H9 (cell line): Measurements from ENCODE around the gene CFAP45. TPM values are rescaled to one million over a fixed set of nuclear protein-coding genes. Genes with fewer than 3 reads are reported as not detected.
A peak's percentile ranks its signal among the peaks of the same experiment; 100 is the strongest.

ENCODE experiments used
- DNase-seq: peaks from one replicate; pipeline ENCODE4 v3.0.0-alpha.2; 2017
- H2AFZ ChIP-seq: one replicate; pipeline ENCODE4 v1.6.1; 2013; ENCODE audit warnings: mild to moderate bottlenecking, low read length, control low read depth, moderate library complexity
- H2AK5ac ChIP-seq: 2 replicates; pipeline ENCODE4 v1.6.1; 2013; ENCODE audit warnings: low read length, control low read depth, mixed read lengths; ENCODE audit not compliant: insufficient read length
- H2BK120ac ChIP-seq: one replicate; pipeline ENCODE4 v1.6.1; 2013; ENCODE audit warnings: low read depth, mild to moderate bottlenecking, low read length, control low read depth, inconsistent platforms; ENCODE audit not compliant: poor library complexity, severe bottlenecking
- H2BK12ac ChIP-seq: 2 replicates; pipeline ENCODE4 v1.6.1; 2013; ENCODE audit warnings: low read length, control low read depth, mixed read lengths, low read depth; ENCODE audit not compliant: insufficient read length
- H2BK15ac ChIP-seq: 2 replicates; pipeline ENCODE4 v1.6.1; 2013; ENCODE audit warnings: low read depth, low read length, control low read depth
- H2BK20ac ChIP-seq: one replicate; pipeline ENCODE4 v1.6.1; 2013; ENCODE audit warnings: low read depth, mild to moderate bottlenecking, low read length, control low read depth, inconsistent platforms; ENCODE audit not compliant: poor library complexity, severe bottlenecking
- H2BK5ac ChIP-seq: 2 replicates; pipeline ENCODE4 v1.6.1; 2013; ENCODE audit warnings: low read length, control low read depth, mixed read lengths; ENCODE audit not compliant: insufficient read length
- H3K14ac ChIP-seq: 2 replicates; pipeline ENCODE4 v1.6.1; 2013; ENCODE audit warnings: low read length, control low read depth; ENCODE audit not compliant: insufficient read depth
- H3K18ac ChIP-seq: 2 replicates; pipeline ENCODE4 v1.6.1; 2013; ENCODE audit warnings: low read depth, mild to moderate bottlenecking, mixed read lengths, low read length, control low read depth; ENCODE audit not compliant: insufficient read length
- H3K23ac ChIP-seq: 2 replicates; pipeline ENCODE4 v1.6.1; 2013; ENCODE audit warnings: low read length, control low read depth, mixed read lengths, low read depth; ENCODE audit not compliant: insufficient read length
- H3K23me2 ChIP-seq: 2 replicates; pipeline ENCODE4 v1.6.1; 2013; ENCODE audit warnings: low read depth, mild to moderate bottlenecking, mixed read lengths, low read length, control low read depth; ENCODE audit not compliant: insufficient read length, poor library complexity, severe bottlenecking
- H3K27ac ChIP-seq: 2 replicates; pipeline ENCODE4 v1.5.1; 2013; ENCODE audit warnings: low read length, control low read depth, mixed read lengths, low read depth; ENCODE audit not compliant: insufficient read length
- H3K27me3 ChIP-seq: 2 replicates; pipeline ENCODE4 v1.6.1; 2013; ENCODE audit warnings: low read length, control low read depth, inconsistent platforms; ENCODE audit not compliant: insufficient read depth
- H3K4ac ChIP-seq: 2 replicates; pipeline ENCODE4 v1.6.1; 2013; ENCODE audit warnings: low read depth, mild to moderate bottlenecking, control low read depth, inconsistent platforms, low read length, moderate library complexity
- H3K4me1 ChIP-seq: 2 replicates; pipeline ENCODE4 v1.6.1; 2013; ENCODE audit warnings: low read length, control low read depth, inconsistent platforms; ENCODE audit not compliant: insufficient read depth
- H3K4me2 ChIP-seq: 2 replicates; pipeline ENCODE4 v1.6.1; 2013; ENCODE audit warnings: low read length, control low read depth, mixed read lengths; ENCODE audit not compliant: insufficient read length, insufficient read depth
- H3K56ac ChIP-seq: 2 replicates; pipeline ENCODE4 v1.6.1; 2013; ENCODE audit warnings: low read depth, mild to moderate bottlenecking, mixed read lengths, low read length, control low read depth; ENCODE audit not compliant: insufficient read length
- H3K79me1 ChIP-seq: 2 replicates; pipeline ENCODE4 v1.6.1; 2013; ENCODE audit warnings: low read depth, mild to moderate bottlenecking, moderate library complexity, low read length, control low read depth, inconsistent platforms; ENCODE audit not compliant: insufficient read depth, poor library complexity, severe bottlenecking
- H3K79me2 ChIP-seq: 2 replicates; pipeline ENCODE4 v1.6.1; 2013; ENCODE audit warnings: low read length, control low read depth, inconsistent platforms; ENCODE audit not compliant: insufficient read depth
- H3K9ac ChIP-seq: 2 replicates; pipeline ENCODE4 v1.6.1; 2013; ENCODE audit warnings: low read length, control low read depth, mixed read lengths; ENCODE audit not compliant: insufficient read length; ENCODE audit errors: extremely low read depth
- H3K9me3 ChIP-seq: one replicate; pipeline ENCODE4 v1.6.1; 2013; ENCODE audit warnings: low read depth, low read length, inconsistent platforms; ENCODE audit not compliant: control insufficient read depth
- H3T11ph ChIP-seq: one replicate; pipeline ENCODE4 v1.6.1; 2013; ENCODE audit warnings: mild to moderate bottlenecking, low read length, control low read depth, inconsistent platforms
- H4K20me1 ChIP-seq: one replicate; pipeline ENCODE4 v1.6.1; 2013; ENCODE audit not compliant: control insufficient read depth, insufficient read length, insufficient read depth
- H4K5ac ChIP-seq: 2 replicates; pipeline ENCODE4 v1.6.1; 2013; ENCODE audit warnings: low read depth, mild to moderate bottlenecking, mixed read lengths, low read length, control low read depth; ENCODE audit not compliant: insufficient read length
- H4K8ac ChIP-seq: replicated peaks from 2 replicates; pipeline ENCODE4 v1.6.1; 2013; ENCODE audit warnings: low read length, control low read depth, mixed read lengths, low read depth; ENCODE audit not compliant: insufficient read length
- H4K91ac ChIP-seq: 2 replicates; pipeline ENCODE4 v1.6.1; 2013; ENCODE audit warnings: low read depth, mild to moderate bottlenecking, moderate library complexity, mixed read lengths, low read length, control low read depth; ENCODE audit not compliant: insufficient read length
- H3K27ac Mint-ChIP-seq, 3 experiments: 2 replicates in 2 of 3; 3 replicates in 1 of 3; pipeline ENCODE4 v1.8.0; 2020 to 2021; ENCODE audit warnings: mixed read lengths in 3 of 3, mild to moderate bottlenecking in 1 of 3, moderate library complexity in 1 of 3
- H3K27me3 Mint-ChIP-seq: 2 replicates; pipeline ENCODE4 v1.8.0; 2021; ENCODE audit warnings: low read depth, mild to moderate bottlenecking, moderate library complexity, mixed read lengths
- H3K36me3 Mint-ChIP-seq, 3 experiments: 2 replicates in 2 of 3; 3 replicates in 1 of 3; pipeline ENCODE4 v1.8.0; 2020 to 2021; ENCODE audit warnings: low read depth in 3 of 3, mixed read lengths in 3 of 3; ENCODE audit not compliant: insufficient read depth in 1 of 3
- H3K4me1 Mint-ChIP-seq, 2 experiments: 2 replicates each; pipeline ENCODE4 v1.8.0; 2020; ENCODE audit warnings: mixed read lengths in 2 of 2
- H3K4me3 Mint-ChIP-seq, 2 experiments: 2 replicates in 1 of 2; 3 replicates in 1 of 2; pipeline ENCODE4 v1.8.0; 2020 to 2021; ENCODE audit warnings: mild to moderate bottlenecking in 2 of 2, mixed read lengths in 2 of 2, moderate library complexity in 1 of 2
- H3K9me3 Mint-ChIP-seq, 2 experiments: 2 replicates in 1 of 2; 3 replicates in 1 of 2; pipeline ENCODE4 v1.8.0; 2020; ENCODE audit warnings: mild to moderate bottlenecking in 2 of 2, mixed read lengths in 2 of 2, moderate library complexity in 1 of 2
- WGBS: extraction: QIAGEN DNeasy Blood & Tissue Kit; methylation state at CpG from one replicate; pipeline ENCODE4 v1.1.7; 2013; ENCODE audit warnings: missing lambda C conversion rate, low lambda C conversion rate, mixed read lengths; ENCODE audit not compliant: insufficient read length; ENCODE audit errors: extremely low coverage; 5-methylcytosine and 5-hydroxymethylcytosine counted together
- total RNA-seq: library from RNA; stranded (reverse); gene quantifications from 2 replicates; pipeline ENCODE4 v1.2.1, GENCODE V29; 2021
- TF ChIP-seq, protein P1 (sequence below): fragments of 200-600 bp; sonication (generic); conservative IDR thresholded peaks from 3 replicates; pipeline ENCODE4 v1.8.0; 2021; ENCODE audit warnings: antibody characterized with exemption, mild to moderate bottlenecking

Gene CFAP45
- total RNA-seq, 1 experiment from 2014 or later, result 0.85 TPM

DNA sequence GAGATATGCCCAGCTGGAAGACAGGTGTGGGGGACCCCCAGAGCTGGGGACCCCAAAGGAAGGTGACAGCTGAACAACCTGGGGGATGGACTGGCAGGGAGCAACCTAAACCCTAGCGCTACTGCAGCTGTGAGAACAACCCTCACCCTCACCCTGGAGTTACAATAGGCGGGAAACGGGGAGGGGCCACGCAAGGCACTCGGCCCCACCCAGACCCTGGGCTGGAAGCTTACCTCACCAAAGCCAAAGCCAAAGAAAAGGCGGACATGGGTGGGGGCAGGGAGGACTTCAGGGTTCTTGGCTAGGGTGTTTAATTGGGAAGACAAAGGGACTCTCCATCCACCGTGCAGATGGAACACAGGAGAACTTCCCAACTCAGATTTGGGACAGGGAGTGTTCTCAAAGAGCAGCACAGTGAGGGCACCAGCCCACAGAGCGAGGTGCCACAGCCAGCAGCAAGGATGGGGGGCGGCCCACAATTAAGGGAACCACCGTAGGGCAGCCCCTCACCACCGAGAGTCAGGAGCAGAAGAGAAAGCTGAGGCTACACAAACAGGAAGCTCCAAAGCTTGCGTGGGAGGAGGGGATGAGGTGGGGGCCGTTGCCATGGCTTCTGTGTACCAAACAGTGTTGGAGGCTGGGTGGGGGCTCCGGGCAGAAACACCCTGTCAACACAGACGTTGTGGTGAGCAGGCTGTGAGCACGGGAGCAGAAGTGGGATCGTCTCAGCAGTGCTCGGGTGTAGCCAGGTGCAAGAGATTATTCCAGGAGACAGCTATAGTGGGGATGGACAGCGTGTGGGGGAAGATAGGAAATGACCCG is 23.4 kb upstream of the CFAP45 start:
- Mint-ChIP-seq H3K4me3 (peak overlapping the region; percentile 87 to 91), H3K9me3 (no peaks in the 10 kb centered on the region; a peak in 1 of 5 replicates), H3K4me1 (peaks cover 29 to 34% of the 10 kb centered on the region in 2 experiments), H3K27me3 (peaks cover 12% of the 10 kb centered on the region), H3K36me3 (peaks cover 3 to 36% (median 21%) of the 10 kb centered on the region in 3 experiments; a peak in 6 of 7 replicates), H3K27ac (peak overlapping the region; percentile 15 to 98 (median 86); a peak in 6 of 7 replicates)
- H3K79me1 ChIP-seq, result no peaks in the 10 kb centered on the region
- no peak overlapping the region for H3K56ac ChIP-seq
- DNase-seq, result peak; percentile 85
- H3K9me3 ChIP-seq, result no peaks in the 10 kb centered on the region
- H3K14ac ChIP-seq, result peak overlapping the region; percentile 64; the same call in 1 of the 2 replicates
- peak overlapping the region; percentile 60 for H3K4me2 ChIP-seq
- H2BK12ac ChIP-seq, result no peak overlapping the region
- H3K27me3 ChIP-seq, result no peaks in the 10 kb centered on the region
- no peak overlapping the region for H3K9ac ChIP-seq
- H2BK5ac ChIP-seq, result no peak overlapping the region
- H2BK15ac ChIP-seq, result no peak overlapping the region
- no peak overlapping the region for H4K8ac ChIP-seq
- peak overlapping the region; percentile 14; the same call in 1 of the 2 replicates for H3K4ac ChIP-seq
- no peaks in the 10 kb centered on the region for H3K79me2 ChIP-seq
- H2BK20ac ChIP-seq, result no peak overlapping the region
- no CpG with 5 or more reads among the region's 20 CpGs for WGBS
- no peak overlapping the region for H3T11ph ChIP-seq
- H3K4me1 ChIP-seq, result no peaks in the 10 kb centered on the region; the same call in 1 of the 2 replicates
- no peak overlapping the region for H2BK120ac ChIP-seq
- H2AK5ac ChIP-seq, result no peak overlapping the region
- TF ChIP-seq, protein P1, sequence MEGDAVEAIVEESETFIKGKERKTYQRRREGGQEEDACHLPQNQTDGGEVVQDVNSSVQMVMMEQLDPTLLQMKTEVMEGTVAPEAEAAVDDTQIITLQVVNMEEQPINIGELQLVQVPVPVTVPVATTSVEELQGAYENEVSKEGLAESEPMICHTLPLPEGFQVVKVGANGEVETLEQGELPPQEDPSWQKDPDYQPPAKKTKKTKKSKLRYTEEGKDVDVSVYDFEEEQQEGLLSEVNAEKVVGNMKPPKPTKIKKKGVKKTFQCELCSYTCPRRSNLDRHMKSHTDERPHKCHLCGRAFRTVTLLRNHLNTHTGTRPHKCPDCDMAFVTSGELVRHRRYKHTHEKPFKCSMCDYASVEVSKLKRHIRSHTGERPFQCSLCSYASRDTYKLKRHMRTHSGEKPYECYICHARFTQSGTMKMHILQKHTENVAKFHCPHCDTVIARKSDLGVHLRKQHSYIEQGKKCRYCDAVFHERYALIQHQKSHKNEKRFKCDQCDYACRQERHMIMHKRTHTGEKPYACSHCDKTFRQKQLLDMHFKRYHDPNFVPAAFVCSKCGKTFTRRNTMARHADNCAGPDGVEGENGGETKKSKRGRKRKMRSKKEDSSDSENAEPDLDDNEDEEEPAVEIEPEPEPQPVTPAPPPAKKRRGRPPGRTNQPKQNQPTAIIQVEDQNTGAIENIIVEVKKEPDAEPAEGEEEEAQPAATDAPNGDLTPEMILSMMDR, result no peak
- no peak overlapping the region for H3K23ac ChIP-seq
- H3K23me2 ChIP-seq, result peaks cover 17% of the 10 kb centered on the region
- H4K20me1 ChIP-seq, result no peaks in the 10 kb centered on the region
- no peak overlapping the region for H3K27ac ChIP-seq
- H2AFZ ChIP-seq, result no peak overlapping the region
- H3K18ac ChIP-seq, result peak overlapping the region; percentile 61
- H4K91ac ChIP-seq, result peak overlapping the region; percentile 11
- H4K5ac ChIP-seq, result no peak overlapping the region
